Tongue (tissue), 2 donors: ENCODE measurements around the gene DDX39B. TPM values are rescaled to one million over a fixed set of nuclear protein-coding genes. Genes with fewer than 3 reads are reported as not detected.

Source experiments
- DNase-seq: peaks from one replicate; pipeline ENCODE4 v3.0.0-alpha.2; 2015
- total RNA-seq: library from RNA; depleted of rRNA; stranded (reverse); fragments of >200 nt; gene quantifications from one replicate; pipeline ENCODE4 v1.2.3, GENCODE V29; 2014

Gene DDX39B
- total RNA-seq, 1 donor from 2014 or later, result 319 TPM

DNA sequence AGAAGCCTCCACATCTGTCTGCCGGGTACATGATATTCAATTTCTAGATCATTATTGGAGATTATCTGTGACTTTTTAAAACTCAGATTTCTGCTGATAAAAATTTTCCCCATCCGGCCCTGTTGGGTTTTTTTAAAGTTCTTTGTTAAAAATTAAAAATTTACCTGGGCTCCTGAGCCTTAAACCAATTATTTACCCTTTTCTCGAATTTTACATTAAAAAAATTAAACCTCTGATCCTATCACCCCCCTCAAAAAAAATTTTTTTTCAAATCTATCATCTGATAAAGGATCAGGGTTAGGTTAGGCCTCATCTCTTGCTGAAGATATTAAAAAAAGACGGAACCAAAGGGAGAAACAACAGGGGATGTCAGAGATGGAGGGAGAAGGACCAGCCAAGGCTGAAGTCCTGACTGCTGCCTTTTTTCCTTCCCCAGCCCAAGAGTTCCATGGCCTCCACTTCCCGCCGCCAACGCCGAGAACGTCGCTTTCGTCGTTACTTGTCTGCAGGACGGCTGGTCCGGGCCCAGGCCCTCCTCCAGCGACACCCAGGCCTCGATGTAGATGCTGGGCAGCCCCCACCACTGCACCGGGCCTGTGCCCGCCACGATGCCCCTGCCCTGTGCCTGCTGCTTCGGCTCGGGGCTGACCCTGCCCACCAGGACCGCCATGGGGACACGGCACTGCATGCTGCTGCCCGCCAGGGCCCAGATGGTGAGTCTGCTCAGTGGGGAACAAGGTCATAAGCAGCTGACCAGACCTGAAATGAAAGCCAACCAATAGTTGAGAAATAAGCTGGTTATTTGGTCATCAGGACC is 6.1 kb upstream of the DDX39B start:
- DNase-seq, result no peak

DNA sequence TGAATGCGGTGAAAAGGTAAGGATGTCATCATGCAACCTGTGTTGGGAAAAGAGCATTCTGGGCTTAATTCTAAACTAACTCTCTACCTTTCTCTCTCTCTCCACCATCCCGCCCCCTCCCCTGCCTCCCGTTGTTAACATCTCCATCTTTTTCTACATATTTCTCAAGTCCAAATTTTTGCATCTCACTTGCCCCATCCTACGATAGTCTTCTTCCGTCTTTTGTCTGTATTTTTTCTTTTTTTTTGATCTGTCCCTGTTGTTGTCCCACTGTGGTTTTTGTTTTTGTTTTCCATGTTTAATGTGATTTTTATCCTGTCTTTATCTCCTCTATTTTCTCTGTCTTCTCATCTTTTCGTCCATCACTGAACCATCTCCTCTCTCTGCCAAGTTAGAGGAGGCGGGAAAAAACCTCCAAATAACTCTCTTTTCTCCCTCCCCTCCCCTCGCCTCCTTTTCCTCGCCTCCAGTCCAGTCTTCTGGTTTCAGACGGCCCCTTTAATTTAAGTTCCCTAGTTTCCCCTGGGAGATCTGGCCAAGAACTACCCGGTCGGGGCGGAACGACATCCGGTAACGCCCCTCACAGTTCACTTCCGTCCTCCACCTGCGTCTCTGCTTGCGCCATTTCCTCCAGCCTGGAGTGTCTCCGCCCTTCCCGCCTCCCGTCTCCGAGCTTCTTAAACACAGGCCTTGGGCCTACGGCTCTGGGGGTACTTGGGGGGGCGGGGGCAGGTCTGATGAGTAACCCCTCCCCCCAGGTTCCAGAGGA is 5.3 kb upstream of the DDX39B start, which contains the start of gene NFKBIL1:
TSS of gene NFKBIL1 (plus strand) at position 651 of the 769 bp plus-strand sequence. CDS start at position 738, 87 bp downstream.
- peak; percentile 99 for DNase-seq

DNA sequence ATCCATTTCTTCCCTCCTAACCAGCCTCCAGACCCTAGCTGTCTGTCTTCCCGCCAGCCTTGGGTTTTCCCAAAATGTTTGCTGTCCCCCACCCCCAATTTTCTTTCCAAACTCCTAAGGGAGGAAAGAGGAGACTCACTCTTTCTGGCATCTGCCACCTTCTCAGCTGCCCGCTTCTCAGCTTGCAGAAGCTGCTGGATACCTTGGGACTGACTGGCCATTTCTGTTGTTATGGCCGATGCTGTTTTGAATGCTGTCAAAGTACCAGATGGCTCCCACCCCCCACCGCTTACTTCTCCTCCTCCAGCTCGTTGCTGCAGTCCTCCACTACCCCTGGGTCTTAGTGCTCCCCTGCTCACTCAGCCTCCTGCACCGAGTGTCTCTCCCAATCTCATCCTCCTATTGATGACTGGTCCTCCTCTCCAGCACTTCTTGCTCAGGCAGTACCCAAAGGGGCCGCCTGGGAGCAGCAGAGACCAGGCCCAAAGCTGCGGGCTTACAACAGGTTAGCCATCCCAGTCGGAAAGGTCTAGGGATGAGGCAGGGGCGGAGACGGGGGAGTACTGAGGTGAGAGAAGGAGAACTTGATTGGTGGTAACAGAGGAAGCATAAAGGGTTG is 4.6 kb upstream of the DDX39B start, which contains the start of gene ATP6V1G2:
TSS of gene ATP6V1G2 (minus strand) at position 270 of the 619 bp plus-strand sequence. CDS start at position 221, 49 bp downstream.
- peak; percentile 94 for DNase-seq

DNA sequence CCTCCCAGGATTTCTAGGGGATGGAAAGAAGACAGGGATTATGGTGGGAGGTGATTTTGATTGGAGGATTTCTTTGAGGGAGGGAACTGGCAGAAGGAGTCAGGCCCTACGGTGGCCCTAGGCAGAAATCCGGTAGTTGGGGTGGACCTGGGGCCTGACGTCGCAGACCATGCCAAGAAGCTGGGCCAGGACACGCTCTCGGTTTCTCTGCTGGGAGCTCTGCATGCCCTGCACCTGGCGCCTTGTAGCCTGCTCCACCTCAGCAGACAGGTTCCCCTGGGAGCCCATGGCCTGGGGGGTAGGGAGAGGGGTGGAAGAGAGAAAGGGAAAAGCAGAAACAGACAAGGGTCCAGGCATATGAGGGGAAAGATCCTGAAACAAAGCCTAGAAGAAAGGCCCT is 3.5 kb upstream of the DDX39B start:
- no peak for DNase-seq

DNA sequence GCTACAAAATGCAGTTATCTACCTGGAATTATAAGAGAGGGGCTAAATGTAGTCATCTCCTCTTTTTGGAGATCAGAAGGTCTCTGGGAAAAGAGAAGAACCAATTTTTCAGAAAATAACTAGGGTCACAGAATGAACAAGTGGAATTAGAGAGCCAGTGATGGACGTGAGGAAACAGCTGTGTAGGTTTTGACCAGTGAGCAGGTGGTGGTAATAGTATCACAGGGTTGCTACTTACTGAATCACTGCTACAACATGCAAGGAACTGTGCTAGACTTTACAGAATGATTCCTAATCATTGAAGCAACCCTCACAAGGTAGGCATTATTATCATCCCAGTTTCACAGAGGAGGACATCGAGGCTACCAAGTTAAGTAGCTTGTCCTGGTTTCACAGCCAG is 2.9 kb upstream of the DDX39B start:
- DNase-seq, result no peak

DNA sequence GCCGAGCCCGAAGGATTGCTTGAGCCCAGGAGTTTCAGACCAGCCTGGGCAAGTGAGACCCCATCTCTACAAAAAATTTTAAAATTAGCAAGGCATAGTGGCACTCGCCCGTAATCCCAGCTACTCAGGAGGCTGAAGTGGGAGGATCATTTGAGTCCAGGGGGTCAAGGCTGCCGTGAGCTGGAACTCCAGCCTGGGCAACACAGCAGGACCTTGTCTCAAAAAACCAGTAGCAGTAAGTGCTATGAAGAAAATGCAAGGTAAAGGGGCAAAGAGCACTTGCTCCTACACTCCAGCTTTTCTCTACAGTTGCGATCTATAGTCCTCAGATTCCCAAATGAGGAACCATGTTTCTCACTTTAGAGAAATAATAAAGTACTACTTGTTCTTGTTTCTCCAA is 1.8 kb upstream of the DDX39B start:
- DNase-seq, result no peak

DNA sequence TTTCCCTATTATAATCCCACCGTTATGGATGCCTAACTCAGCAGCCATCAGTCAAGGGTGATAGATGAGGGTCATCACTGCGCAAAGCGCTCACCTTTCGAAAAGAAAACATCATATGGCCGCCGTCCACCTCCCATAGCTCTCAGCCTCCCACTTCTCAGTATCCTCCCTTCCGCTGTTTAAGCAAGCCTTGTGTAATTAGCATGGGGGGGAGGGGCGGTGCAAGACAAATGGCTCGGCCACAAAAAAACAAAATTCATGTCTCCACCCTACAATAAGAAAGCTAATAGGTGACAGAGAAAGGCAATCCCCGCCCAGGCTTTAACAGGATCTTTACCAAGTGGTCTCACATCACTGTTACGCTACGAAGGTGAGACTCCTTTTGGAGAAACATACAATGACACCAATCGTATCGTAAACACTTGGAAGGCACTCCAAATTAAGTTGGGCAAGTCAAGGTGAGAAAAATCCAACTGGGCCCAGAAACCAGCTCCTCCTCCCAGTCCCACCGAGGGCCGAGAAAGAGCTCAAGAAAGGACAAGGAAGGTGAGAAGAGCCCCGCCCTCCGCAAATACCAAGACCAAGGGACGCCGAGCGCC is 645 bp downstream of the DDX39B start:
- DNase-seq, result peak; percentile 48

DNA sequence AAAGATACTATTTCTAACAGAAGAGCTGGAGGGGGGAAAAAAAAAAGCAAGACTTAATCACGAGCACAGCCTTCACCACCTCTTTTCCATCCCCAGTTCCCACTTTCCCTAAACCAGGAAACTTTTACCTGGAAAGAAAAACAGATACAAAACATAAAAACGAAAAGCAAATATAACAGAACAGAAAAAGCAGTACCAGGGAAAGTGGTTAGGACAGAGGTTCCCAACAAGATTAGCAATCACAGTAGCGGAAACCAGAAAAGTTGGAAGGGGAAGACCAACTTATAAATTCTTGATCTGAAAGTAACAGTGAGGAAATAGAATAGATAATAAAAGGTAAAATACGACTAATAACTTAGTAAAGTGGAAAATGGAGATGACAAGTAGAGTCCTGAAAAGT is 1.2 kb downstream of the DDX39B start:
- no peak for DNase-seq

DNA sequence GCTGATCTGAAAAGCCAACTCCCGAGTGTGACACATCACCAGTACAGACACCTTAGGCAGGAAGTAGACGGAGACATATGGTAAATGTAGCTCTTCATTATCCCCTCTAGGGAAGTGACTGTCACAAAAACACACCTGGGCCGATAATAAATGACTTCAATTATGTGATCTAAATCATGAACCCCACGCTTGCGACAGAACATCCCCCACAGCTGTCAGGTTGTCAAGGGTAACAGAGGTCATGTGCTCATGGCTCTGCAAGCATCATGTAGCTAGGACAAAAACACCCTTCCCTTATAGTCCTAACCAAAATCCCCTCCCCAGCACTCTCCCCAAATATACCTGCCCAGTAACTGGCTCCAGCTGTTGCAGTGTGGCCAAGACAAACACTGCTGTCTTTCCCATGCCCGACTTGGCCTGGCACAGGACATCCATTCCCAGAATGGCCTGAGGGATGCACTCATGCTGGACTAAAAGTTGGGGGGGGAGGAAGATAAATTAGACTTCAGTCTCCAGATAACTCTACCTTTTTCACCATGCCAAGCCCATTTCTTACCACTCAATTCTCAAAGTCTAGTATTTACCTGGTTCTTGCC is 2.9 kb downstream of the DDX39B start:
- no peak for DNase-seq

DNA sequence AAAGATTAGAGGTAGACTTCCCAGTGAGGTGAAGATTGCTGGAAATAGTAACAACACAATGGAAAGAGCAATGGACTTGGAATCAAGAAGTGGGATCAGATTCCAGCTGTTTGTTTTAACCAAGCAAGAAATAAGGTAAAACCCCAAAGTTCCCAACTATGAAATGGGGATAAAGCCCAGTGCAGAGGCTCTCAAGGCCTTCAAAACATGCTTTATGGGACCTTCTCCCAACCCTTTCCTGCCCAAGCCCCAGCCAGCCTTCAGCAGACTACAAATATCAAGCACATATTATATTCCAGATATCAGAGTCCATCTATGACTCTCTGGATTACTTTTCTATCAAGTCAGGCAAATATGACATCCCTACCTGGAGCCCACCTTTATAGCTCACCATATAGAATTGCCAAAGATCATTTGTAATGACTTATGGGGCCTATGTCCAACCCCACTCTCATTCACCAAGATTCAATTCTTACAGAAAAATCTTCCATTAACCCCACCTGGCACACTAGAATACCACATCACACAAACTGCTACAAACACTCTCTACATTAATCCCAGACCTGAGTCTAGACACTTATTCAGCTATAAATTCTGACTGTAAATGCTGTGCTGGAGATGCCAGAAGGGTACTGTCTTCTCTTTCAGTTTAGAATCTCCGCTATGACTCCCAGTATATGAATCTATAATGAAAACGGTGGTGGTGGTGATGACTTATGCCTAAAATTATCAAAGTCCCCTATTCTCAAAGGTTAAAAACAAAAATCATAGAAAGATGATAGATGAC is 6.1 kb downstream of the DDX39B start:
- DNase-seq, result no peak

DNA sequence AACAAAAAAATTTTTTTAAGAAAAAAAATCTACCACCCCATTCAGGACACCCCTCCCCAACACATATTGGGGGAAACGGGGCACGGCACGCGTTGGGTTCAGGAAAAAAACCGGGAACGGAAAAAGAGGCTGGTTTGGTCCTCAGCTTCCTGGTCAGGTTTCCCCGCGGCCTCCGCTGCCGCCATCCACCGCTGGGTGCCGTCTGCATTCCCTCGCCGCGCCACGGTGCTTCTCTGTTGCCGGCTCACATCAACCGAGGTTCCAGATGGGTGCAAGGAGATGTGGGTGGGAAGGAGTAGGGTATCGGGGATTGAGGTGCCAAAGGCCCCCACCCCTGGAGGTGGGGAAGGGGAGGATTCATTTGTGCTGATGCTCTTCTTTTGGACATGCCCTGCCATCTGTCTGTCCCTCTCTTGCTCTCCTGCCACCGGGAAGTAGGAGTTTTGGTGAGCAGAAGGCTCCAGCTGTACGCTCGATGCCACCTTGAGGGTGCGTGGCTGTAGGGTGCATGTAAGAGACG is 7.2 kb downstream of the DDX39B start:
- no peak for DNase-seq

DNA sequence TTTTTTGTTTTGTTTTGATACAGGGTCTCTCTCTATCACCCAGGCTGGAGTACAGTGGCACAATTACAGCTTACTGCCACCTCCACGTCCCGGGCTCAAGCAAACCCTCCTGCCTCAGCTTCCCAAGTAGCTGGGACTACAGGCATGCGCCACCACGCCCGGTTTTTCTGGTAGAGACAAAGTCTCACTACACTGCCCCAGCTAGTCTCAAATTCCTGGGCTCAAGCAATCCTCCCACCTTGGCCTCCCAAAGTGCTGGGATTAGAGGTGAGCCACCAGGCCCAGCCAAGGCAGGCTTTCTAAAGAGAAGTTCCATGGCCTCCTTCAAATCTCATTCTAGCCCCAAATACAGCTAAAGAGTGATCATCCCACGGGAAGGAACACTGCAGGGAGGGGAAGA is 7.8 kb downstream of the DDX39B start:
- no peak for DNase-seq

DNA sequence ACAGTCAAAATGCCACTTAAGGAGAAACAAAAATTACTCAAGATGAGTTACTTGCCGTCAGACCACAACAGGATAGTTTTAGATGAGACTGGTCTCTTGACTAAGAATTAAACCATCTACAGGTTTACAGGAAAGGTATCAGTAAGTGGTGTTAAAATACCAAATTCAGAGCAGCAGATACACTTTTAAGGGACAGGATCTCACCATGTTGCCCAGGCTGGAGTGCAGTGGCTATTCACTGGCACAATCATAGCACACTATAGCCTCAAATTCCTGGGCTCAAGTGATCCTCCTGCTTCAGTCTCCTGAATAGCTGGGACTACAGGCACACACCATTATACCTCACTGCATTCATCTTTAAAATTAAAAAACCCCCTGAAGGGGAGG is 8.4 kb downstream of the DDX39B start:
- no peak for DNase-seq

DNA sequence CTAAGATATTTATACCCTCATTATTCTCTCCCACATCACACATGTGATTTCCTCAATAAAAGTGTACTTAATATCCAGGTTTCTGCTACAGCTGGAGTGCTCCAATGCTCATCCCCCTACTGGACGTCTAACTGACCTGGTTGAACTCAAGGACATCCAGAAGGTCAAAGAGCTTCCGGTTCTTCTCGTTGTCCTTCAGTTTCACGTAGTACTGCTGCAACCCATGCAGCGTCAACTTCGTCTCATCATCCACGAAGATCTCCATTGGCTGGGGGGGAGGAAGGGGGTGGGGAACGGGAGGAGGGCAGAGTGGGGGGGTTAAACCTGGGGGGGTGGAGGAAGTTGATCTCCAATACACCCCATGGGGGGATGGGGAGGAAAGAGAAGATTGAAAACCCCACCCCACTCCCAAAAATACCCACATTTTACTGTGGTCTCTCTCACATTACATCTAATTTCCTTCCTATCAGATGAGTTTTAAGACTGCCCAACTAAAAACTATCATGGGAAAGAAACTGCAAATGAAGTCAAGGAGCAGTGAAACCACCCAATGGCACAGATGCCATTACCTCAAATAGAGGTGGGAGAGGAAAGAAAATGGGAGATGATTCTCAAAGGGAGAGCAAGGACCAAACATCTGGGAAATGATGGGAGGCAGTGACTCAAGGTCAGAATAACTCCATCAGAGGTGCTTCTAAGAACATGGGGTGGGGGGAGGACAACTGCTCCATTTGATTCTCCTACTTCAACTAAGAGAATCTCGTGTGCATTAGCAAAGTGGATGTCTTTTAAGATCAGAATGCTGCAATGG is 9.0 kb downstream of the DDX39B start:
- no peak for DNase-seq

DNA sequence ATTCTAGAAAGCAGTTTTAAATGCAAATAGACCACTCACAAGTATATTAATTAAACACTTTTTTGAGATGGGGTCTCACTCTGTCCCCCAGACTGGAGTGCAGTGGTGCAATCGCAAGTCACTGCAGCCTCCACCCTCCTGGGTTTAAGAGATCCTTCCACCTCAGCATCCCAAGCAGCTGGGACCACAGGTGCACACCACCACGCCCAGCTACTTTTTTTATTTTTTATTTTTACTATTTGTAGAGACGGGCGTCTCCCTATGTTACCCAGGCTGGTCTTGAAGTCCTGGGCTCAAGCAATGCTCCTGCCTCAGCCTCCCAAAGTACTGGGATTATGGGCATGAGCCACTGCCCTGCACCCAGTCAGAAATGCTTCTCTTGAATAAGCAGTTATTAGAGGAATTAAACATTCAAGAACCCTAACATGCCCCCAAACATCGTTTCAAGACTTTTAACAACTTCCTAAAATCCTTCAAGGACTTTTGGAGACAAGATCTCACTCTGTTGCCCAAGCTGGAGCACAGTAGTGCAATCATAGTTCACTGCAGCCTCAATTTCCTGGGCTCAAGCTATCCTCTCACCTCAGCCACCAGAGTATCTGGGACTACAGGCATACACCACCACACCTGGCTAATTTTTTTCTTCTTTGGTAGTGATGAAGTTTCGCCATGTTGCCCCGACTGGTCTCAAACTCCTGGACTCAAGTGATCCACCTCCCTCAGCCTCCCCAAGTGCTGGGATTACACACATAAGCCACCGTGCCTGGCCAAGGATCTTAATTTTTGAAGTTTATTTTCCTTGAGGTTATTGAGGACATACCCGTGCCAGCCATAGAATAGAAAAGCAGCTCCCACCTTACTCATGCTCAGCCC is 9.8 kb downstream of the DDX39B start:
- DNase-seq, result no peak

DNA sequence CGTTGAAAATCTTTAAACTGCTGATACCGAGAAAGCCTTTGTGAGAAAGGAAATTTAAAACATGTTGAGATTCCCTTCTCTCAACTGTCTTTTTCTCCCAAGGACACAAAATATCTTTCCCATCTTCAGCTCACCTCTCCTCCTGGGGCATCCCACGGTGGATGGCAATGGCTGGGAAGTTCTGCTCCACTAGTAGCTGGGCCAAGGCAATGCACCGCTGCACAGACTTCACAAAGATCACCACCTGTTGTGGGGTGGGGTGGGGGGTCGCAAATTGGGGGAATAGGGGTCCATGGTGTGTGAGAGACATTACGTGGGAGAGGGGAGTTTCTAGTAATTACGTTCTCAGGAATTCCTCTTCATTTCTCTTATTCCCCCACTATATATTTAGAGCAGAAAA is 10.6 kb downstream of the DDX39B start:
- DNase-seq, result no peak

DNA sequence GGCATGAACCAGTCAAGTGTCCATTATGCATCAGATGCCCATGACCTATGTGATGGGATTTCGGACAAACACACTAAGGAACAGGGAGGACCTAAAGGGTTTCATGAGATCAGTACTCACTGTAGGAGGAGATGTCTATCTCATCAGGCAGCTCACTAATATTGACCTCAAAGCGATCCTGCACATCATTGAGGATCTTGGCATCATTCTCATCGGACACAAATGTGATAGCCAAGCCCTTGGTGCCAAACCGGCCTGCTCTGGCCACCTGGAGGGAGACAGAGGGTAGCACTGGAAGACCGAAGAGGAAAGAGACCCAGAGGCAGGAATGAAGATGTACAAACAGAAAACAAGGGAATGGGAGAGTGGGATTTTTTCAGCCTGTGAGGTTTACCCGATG is 11.1 kb downstream of the DDX39B start:
- DNase-seq, result no peak

DNA sequence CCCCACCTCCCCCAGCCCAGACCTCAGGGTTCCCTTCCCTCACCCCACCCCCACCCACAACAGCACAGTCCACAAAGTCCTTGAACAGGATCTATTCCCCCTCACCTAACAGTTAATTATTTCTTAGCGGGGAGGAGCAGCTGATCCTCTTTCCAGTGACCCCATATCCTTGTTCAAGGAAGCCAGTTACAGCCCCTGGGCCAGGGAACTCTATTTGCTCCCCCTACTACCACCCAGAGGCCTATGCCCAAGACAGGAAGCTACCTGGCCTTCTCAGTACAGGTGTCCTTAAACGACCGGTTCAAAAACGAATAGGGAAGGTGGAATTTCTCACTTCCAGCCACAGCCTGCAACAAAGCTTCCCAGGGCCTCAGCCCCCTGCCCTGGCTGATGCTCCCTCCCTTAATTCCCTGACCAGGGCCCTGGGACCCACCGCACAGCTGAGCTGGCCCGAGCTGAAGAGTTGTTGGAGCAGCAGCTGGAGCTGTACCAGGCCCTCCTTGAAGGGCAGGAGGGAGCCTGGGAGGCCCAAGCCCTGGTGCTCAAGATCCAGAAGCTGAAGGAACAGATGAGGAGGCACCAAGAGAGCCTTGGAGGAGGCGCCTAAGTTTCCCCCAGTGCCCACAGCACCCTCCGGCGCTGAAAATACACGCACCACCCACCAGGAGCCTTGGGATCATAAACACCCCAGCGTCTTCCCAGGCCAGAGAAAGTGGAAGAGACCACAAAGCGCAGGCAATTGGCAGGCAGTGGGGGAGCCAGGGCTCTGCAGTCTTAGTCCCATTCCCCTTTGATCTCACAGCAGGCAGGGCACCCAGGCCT is 12.3 kb downstream of the DDX39B start:
- no peak for DNase-seq
